Erythroblast (primary cell): ENCODE data around the gene WFDC5.
"Not testable (repeated sequence)": the region's sequence is repeated elsewhere in the genome, so short reads cannot be mapped to it uniquely, and the experiment has no call there.

Experiments used
- DNase-seq, 2 experiments: peaks; one replicate each; lab custom pipeline; 2025; lab: John Stamatoyannopoulos, UW
- GATA1 ChIP-seq: IDR thresholded peaks from 2 replicates; pipeline ENCODE4 v1.6.1; 2011; ENCODE audit warnings: low read depth, mild to moderate bottlenecking, control low read depth, low read length, moderate library complexity
- POLR2A ChIP-seq: IDR thresholded peaks from 2 replicates; pipeline ENCODE4 v1.6.1; 2011; ENCODE audit warnings: mild to moderate bottlenecking, low read length

The WFDC5 gene

GRCh38 chr20:45069261-45069660 is 45.7 kb downstream of the WFDC5 start:
- no peak for TF ChIP-seq POLR2A
- TF ChIP-seq GATA1, result no peak
- no peak for DNase-seq

DNA sequence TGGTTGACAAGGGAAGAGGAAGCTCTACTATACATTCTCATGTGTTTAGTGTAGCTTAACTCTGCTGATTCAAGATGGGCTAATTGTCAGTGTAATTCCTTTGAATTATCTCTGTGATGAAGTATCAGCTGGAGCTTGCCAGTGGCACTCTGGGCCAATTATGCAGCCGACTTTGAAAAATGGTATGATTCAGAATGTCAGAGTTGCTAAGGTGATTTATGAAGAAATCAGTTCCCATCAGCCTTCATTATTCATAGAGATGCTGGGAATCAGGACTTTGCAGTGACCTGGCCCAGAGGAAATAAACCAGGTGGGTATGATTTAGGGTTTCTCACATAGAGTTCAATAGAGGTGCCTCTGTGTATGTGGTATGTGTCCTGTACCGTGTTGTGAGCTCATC is 47.4 kb downstream of the WFDC5 start:
- TF ChIP-seq GATA1 (no peak), POLR2A (no peak)
- no peak for DNase-seq

DNA sequence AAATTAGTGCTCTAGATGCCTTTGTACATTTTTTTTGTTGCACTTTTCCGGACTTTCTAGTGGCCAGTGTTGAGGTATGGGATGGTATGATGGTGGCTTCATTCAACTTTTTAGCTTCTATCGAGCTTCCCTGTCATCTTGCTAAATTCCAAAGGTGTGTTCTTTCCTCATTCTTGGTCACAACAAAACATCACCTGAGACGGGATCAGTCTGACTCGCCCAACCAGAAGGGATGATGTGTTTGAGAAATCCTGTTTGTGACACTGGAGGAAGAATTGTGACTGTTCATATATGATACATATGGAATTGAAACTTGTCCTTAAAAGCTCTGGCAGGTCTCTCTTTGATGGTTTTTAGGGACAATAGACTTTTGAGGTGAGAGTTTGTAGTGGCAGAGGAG is 47.9 kb downstream of the WFDC5 start:
- DNase-seq, result no peak
- no peak for TF ChIP-seq GATA1

DNA sequence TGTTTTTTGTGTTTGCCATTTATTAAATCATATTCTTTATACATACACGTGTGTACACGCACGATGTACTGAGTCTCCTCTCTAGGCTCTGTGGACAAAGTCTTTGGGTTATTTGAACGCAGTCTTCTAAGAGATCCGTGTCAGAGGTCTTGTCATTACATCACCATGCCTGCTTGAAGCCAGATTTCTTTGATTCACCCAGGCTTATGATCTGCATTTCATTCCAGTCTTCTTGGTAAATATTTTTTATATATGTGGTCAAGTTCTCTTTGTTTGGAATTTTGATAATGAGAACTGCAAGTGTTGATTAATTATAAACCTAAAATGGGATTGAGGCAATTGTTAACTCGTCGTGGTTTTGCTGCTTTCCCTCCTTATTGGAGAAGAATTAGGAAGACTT is 48.6 kb downstream of the WFDC5 start:
- DNase-seq, result no peak
- no peak for TF ChIP-seq GATA1
- TF ChIP-seq POLR2A, result no peak

DNA sequence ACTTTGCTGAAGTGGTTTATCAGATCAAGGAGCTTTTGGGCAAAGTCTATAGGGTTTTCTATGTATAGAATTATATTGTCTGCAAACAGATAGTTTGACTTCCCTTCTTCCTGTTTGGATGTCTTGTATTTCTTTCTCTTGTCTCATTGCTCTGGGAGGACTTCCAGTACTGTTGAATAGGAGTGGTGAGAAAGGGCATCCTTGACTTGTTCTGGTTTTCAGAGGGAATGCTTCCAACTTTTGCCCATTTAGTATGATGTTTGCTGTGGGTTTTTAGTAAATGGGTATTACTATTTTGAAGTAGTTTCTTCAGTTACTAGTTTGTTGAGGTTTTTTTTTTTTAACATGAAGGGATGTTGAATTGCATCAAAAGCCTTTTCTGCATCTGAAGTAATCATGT is 50.2 kb downstream of the WFDC5 start:
- DNase-seq, result no peak
- TF ChIP-seq GATA1 (no peak), POLR2A (no peak)

DNA sequence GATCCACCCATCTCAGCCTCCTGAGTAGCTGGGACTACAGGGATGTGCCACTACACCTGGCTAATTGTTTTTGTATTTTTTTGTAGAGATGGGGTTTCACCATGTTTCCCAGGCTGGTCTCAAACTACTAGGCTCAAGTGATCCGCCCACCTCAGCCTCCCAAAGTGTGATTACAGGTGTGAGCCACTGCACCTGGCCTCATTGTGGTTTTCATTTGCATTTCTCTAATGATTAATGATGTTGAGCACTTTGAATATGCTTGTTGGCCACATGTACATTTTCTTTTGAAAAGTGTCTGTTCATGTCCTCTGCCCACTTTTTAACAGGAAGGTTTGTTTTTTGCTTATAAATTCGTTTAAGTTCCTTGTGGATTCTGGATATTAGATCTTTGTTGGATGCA is 51.9 kb downstream of the WFDC5 start:
- DNase-seq, result not testable (repeated sequence)

DNA sequence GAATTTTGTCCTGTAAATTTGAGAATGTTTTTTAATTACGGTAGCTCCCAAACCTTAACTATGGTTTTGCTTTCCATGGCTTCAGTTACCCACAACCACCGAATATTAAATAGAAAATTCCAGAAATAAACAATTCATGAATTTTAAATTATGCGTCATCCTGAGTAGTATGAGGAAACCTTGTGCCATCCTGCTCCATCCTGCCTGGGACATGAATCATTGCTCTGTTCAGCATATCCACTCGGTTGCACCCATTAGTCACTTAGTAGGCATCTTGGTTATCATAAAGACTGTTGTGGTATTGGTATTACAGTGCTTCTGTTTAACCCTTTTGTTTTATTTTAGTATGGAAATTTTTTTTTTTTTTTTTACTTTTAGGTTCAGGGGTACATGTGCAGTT is 53.7 kb downstream of the WFDC5 start:
- TF ChIP-seq GATA1 (no peak), POLR2A (no peak)
- DNase-seq, result no peak

GRCh38 chr20:45060294-45060693 is 54.7 kb downstream of the WFDC5 start:
- no peak for DNase-seq
- no peak for TF ChIP-seq POLR2A
- no peak for TF ChIP-seq GATA1
